Erythroblast (primary cell): ENCODE measurements around the gene EPS8.

Source experiments
- GATA1 ChIP-seq: IDR thresholded peaks from 2 replicates; pipeline ENCODE4 v1.6.1; 2011; ENCODE audit warnings: low read depth, mild to moderate bottlenecking, control low read depth, low read length, moderate library complexity
- POLR2A ChIP-seq: IDR thresholded peaks from 2 replicates; pipeline ENCODE4 v1.6.1; 2011; ENCODE audit warnings: mild to moderate bottlenecking, low read length

- no peak for TF ChIP-seq POLR2A
- TF ChIP-seq GATA1 = no peak
Measured at GRCh38 chr12:15599266-15600037, 189.7 kb downstream of the EPS8 start.
